IPS-20b (cell line): Measurements from ENCODE around the gene BICRAL.
"Not testable (repeated sequence)": the region's sequence is repeated elsewhere in the genome, so short reads cannot be mapped to it uniquely, and the experiment has no call there.

Experiments used
- H3K27ac ChIP-seq: one replicate; pipeline ENCODE4 v1.5.1; 2013; ENCODE audit warnings: low read length
- H3K27me3 ChIP-seq: 2 replicates; pipeline ENCODE4 v1.6.1; 2013; ENCODE audit warnings: mild to moderate bottlenecking, low read length, inconsistent platforms; ENCODE audit not compliant: insufficient read depth
- H3K36me3 ChIP-seq: 2 replicates; pipeline ENCODE4 v1.6.1; 2013; ENCODE audit warnings: low read depth, mild to moderate bottlenecking, inconsistent platforms, low read length, moderate library complexity; ENCODE audit not compliant: insufficient read depth
- H3K4me1 ChIP-seq: 2 replicates; pipeline ENCODE4 v1.6.1; 2013; ENCODE audit warnings: mild to moderate bottlenecking, control low read depth, inconsistent platforms, low read length, moderate library complexity; ENCODE audit not compliant: insufficient read depth
- H3K4me3 ChIP-seq: 2 replicates; pipeline ENCODE4 v1.5.1; 2013; ENCODE audit warnings: mild to moderate bottlenecking, low read length, inconsistent platforms
- H3K9ac ChIP-seq: 2 replicates; pipeline ENCODE4 v1.6.1; 2013; ENCODE audit warnings: low read depth, mild to moderate bottlenecking, inconsistent platforms, low read length, moderate library complexity
- H3K9me3 ChIP-seq: 2 replicates; pipeline ENCODE4 v1.6.1; 2013; ENCODE audit warnings: mild to moderate bottlenecking, low read depth, low read length, inconsistent platforms; ENCODE audit not compliant: insufficient read depth

The BICRAL gene

DNA sequence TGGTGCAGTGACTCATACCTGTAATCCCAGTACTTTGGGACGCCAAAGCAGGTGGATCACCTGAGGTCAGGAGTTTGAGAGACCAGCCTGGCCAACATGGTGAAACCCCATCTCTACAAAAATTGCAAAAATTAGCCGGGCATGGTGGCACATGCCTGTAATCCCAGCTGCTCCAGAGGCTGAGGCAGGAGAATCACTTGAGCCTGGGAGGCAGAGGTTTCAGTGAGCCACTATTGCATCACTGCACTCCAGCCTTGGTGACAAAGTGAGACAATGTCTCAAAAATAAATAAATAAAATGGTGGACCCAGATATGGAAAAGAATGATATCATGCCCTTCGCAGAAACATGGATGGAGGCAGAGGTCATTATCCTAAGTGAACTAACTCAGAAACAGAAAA is 15.8 kb downstream of the BICRAL start:
- not testable (repeated sequence) for H3K4me3 ChIP-seq, H3K4me1 ChIP-seq, H3K9me3 ChIP-seq, H3K27ac ChIP-seq, H3K9ac ChIP-seq, H3K27me3 ChIP-seq, H3K36me3 ChIP-seq

DNA sequence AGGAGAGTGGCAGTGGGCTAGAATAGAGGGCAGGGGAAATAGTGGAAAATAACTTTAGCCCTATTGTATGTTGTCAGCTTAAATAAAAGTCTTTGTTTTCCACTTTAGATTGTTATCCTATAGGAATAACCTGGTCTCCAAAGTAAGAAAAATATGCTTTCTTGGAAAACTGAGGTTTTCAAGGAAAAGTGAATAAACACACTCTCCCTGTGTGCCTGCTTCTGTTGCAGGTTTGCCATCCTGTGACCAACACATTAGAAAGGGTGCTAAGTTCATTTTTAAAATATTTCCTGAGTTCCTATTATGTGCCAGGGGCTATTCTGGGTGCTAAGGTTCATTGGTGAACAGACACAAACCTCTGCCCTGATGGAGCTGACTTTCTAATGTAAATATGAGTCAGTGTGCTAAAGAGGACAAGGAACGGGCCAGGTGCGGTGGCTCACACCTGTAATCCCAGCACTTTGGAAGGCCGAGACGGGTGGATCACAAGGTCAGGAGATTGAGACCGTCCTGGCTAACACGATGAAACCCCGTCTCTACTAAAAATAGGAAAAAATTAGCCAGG is 23.5 kb downstream of the BICRAL start:
- Histone ChIP-seq H3K27ac (no peak overlapping the region), H3K4me1 (no peaks in the 10 kb centered on the region), H3K9me3 (no peaks in the 10 kb centered on the region), H3K36me3 (no peaks in the 10 kb centered on the region), H3K9ac (no peak overlapping the region), H3K4me3 (no peak overlapping the region), H3K27me3 (no peaks in the 10 kb centered on the region)

DNA sequence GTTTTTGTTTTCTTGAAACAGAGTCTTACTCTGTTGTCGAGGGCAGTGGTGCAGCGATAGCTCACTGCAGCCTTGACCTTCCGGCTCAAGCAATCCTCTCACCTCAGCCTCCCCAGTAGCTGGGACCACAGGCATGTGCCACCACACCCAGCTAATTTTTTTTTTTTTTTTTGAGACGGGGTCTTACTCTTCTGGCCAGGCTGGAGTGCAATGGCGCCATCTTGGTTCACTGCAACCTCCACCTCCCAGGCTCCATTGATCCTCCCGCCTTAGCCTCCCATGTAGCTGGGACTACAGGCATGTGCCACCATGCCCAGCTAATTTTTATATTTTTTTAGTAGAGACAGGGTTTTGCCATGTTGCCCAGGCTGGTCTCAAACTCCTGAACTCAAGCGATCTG is 24.5 kb downstream of the BICRAL start:
- H3K9ac ChIP-seq, H3K27ac ChIP-seq, H3K4me1 ChIP-seq, H3K36me3 ChIP-seq, H3K27me3 ChIP-seq, H3K9me3 ChIP-seq, H3K4me3 ChIP-seq: not testable (repeated sequence)

DNA sequence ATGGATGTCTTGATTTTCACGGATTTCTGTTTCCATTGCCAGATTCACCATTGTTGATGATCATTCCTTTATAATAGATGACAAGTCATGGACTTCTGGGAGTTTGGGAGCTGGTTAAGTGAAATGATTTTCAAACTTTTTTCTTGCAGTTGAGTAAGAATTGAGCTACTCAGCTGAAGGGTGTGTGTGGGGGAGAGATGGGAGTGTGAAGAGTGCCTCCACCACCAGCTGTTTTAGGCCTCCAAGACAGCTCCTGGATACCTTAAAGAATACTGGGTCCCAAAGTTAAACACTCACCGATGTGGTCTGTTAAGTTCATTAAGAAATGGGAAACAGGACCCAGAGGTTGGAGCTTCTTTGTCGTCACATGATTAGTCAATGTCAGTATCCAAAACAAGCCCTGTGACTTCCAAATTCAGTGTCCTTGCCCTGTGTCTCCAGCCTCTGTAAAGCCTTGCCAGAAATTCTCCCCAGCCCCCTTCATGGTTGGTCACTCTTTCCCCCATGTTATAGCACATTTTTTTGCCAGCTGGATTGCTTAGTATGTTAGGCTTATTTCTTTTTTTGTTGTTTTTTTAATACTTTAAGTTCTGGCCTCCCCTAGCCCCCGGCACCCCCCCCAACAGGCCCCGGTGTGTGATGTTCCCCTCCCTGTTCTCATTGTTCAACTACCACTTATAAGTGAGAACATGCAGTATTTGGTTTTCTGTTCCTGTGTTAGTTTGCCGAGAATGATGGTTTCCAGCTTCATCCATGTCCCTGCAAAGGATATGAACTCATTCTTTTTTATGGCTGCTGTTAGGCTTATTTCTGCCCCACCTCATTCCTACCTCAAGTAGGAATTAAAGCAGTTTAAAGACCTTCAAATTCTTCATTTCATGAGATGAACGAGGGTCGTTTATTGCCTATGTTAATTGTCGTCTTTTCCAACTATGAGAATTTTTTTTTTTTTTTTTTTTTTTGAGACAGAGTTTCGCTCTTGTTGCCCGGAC is 26.9 kb downstream of the BICRAL start:
- Histone ChIP-seq H3K27me3 (no peaks in the 10 kb centered on the region), H3K9ac (no peak overlapping the region), H3K9me3 (no peaks in the 10 kb centered on the region), H3K27ac (no peak overlapping the region), H3K4me1 (no peaks in the 10 kb centered on the region), H3K4me3 (no peak overlapping the region), H3K36me3 (no peaks in the 10 kb centered on the region)

DNA sequence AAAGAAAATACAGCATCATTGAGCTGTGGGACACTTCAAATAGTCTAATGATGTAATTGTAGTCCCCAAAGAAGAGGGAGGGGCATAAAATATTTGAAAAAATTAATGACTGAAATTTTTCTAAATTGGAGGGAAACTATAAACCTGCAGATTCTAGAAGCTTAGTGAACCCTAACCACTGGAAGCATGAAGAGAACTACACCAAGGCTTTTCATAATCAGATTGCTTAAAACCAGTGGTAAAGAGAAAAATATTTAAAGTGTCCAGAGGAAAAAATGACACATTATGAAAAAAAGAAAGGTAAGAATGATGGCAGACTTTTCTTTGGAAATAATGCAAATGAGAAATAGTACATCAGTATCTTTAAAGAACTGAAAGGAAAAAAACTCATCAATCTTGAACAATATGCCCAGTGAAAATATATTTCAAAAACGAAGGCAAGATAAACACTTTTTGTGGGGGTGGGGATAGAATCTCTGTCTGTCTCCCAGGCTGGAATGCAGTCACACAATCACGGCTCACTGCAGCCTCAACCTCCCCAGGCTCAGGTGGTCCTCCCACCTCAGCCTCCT is 31.3 kb downstream of the BICRAL start:
- no peak overlapping the region for H3K9ac ChIP-seq
- no peaks in the 10 kb centered on the region for H3K9me3 ChIP-seq
- no peaks in the 10 kb centered on the region for H3K36me3 ChIP-seq
- peaks cover 2% of the 10 kb centered on the region; the same call in 1 of the 2 replicates for H3K4me1 ChIP-seq
- H3K27ac ChIP-seq, result no peak overlapping the region
- no peaks in the 10 kb centered on the region for H3K27me3 ChIP-seq
- no peak overlapping the region for H3K4me3 ChIP-seq

DNA sequence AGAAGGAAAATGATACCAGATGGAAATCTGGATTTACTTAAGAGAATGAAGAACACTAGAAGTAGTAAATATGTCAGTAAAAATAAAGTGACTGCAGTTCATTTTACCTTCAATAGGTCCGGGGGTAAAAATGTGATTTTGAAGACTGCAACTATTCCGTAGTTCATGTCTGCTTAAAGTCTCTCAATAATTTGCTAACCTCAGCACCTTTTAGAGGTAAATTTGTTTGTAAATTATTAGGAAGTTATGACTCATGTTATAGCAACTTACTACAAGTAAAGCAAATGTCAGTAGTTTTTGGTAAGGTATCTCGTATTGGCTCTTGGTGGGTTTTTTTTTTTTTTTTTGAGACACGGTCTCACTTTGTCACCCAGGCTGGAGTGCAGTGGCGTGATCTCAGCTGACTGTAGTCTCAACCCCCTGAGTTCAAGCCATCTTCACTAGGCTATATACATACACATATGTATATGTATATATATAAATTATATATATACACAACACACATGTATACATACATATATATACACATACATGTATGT is 32.1 kb downstream of the BICRAL start:
- Histone ChIP-seq H3K9me3 (no peaks in the 10 kb centered on the region), H3K4me1 (peaks cover 10% of the 10 kb centered on the region), H3K9ac (no peak overlapping the region), H3K4me3 (no peak overlapping the region), H3K27ac (no peak overlapping the region), H3K27me3 (no peaks in the 10 kb centered on the region), H3K36me3 (no peaks in the 10 kb centered on the region)

DNA sequence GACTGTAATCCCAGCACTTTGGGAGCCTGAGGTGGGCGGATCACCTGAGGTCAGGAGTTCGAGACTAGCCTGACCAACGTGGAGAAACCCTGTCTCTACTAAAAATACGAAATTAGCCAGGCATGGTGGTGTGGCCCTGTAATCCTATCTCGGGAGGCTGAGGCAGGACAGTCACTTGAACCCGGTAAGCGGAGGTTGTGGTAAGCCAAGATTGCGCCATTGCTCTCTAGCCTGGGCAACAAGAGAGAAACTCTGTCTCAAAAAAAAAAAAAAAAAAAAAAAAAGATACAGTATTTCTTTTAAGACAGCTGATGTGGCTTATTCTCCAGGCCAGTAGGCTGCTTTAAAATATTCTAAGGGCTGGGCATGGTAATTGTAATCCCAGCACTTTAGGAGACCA is 33.9 kb downstream of the BICRAL start:
- not testable (repeated sequence) for H3K27ac ChIP-seq, H3K9ac ChIP-seq, H3K9me3 ChIP-seq, H3K27me3 ChIP-seq, H3K4me3 ChIP-seq, H3K36me3 ChIP-seq
- peaks cover 24% of the 10 kb centered on the region for H3K4me1 ChIP-seq

DNA sequence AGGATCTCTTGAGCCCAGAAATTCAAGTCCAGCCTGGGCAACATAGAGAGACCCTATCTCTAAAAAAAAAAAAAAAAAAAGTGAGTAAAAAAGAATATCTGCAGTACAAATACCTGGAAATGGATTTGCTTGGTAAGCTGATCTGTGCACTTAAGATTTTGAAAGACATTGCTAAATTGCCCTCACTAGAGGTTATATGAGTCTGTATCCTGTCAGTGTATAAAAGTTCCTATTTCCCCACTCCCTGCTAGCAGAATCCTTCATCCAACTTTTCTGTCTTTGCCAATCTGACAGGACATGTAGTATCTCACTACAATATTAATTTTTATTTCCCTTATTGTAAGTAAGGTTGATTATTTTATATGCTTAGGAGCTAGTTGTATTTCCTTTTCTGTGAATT is 36.1 kb downstream of the BICRAL start:
- Histone ChIP-seq H3K4me3 (no peak overlapping the region), H3K36me3 (peaks cover 3% of the 10 kb centered on the region), H3K27ac (no peak overlapping the region), H3K4me1 (peaks cover 30% of the 10 kb centered on the region), H3K9me3 (no peaks in the 10 kb centered on the region), H3K27me3 (no peaks in the 10 kb centered on the region), H3K9ac (no peak overlapping the region)

DNA sequence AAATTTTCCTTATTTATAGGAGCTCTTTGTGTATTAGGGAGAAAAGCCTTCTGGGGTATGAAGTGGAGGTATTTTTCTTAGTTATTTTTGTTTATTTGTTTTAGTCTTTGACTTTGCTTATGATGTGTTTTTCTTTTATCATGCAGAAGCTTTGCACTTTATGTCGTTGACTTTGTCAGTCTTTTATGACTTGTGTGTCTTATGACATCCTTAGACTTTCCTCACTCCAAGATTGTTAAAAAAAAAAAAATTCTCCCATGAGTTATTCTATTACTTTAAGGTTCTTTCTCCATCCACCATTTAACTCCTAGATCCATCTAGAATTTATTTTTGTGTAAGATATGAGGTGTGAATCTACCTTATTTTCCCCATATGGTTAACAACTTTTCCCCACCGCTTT is 36.6 kb downstream of the BICRAL start:
- Histone ChIP-seq H3K36me3 (peaks cover 8% of the 10 kb centered on the region), H3K9me3 (no peaks in the 10 kb centered on the region), H3K9ac (peak overlapping the region; percentile 57; the same call in 1 of the 2 replicates), H3K4me1 (peaks cover 30% of the 10 kb centered on the region), H3K27ac (peak overlapping the region; percentile 61), H3K27me3 (no peaks in the 10 kb centered on the region), H3K4me3 (peak overlapping the region; percentile 40; the same call in 1 of the 2 replicates)

DNA sequence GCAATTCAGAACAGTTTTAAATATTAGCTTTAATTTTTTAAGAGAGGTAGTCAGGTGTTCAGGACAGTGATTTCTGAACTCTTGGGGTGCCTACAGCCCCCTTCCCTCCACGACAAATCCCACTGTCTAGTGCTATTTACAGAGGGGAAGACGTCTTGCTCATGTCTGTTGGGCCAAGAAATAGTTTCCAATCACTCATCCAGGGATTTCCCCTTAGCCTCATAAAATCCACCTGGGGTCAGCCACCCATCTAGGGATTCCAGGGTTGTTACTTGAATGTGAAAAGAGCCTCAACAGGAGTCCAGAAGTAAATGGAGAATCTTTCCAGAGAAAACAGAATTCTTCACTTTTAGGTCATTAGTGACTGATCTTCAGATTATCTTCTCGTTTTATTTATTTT is 37.0 kb downstream of the BICRAL start:
- Histone ChIP-seq H3K9ac (peak overlapping the region; percentile 57; the same call in 1 of the 2 replicates), H3K27me3 (no peaks in the 10 kb centered on the region), H3K9me3 (no peaks in the 10 kb centered on the region), H3K27ac (peak overlapping the region; percentile 61), H3K4me3 (peak overlapping the region; percentile 40; the same call in 1 of the 2 replicates), H3K4me1 (peaks cover 30% of the 10 kb centered on the region), H3K36me3 (peaks cover 10% of the 10 kb centered on the region)

DNA sequence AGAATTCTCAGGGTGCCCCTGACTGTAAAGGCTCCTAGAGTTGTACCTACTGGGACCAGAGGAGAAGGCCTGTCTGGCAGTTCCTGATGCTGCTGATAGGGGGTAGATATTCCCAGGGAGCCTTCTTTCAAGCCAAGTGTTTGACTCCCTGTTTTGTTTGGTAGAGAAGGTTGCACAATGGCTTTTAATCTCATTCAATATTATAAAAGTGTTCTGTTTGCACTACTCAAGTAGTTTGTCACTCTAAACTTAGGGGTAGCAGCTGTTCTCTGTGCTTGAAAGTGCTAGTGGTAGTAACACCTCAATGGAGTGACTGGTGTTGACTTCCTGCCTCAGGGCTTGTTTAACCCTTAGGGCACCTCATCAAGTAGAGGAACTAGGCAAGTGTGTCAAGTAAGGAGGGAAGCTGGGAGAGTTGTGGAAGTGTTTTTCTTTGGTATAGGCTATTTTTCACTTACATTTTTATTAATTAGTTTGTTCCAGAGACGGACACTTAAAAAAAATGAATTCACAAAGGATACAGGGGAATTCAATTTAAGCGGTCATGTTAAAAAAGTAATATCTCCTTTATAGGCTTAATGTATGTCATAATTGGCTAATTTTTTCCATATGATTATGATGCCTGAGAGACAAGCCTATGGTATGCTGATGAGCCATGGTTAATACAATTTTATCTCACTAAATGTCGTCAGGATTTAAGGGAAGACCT is 38.1 kb downstream of the BICRAL start:
- Histone ChIP-seq H3K4me1 (peaks cover 30% of the 10 kb centered on the region), H3K27ac (no peak overlapping the region), H3K9me3 (no peaks in the 10 kb centered on the region), H3K4me3 (no peak overlapping the region), H3K9ac (peak overlapping the region; percentile 0; the same call in 1 of the 2 replicates), H3K36me3 (peaks cover 10% of the 10 kb centered on the region), H3K27me3 (no peaks in the 10 kb centered on the region)
